ENCODE results near the gene SHROOM1.

The SHROOM1 gene

DNA sequence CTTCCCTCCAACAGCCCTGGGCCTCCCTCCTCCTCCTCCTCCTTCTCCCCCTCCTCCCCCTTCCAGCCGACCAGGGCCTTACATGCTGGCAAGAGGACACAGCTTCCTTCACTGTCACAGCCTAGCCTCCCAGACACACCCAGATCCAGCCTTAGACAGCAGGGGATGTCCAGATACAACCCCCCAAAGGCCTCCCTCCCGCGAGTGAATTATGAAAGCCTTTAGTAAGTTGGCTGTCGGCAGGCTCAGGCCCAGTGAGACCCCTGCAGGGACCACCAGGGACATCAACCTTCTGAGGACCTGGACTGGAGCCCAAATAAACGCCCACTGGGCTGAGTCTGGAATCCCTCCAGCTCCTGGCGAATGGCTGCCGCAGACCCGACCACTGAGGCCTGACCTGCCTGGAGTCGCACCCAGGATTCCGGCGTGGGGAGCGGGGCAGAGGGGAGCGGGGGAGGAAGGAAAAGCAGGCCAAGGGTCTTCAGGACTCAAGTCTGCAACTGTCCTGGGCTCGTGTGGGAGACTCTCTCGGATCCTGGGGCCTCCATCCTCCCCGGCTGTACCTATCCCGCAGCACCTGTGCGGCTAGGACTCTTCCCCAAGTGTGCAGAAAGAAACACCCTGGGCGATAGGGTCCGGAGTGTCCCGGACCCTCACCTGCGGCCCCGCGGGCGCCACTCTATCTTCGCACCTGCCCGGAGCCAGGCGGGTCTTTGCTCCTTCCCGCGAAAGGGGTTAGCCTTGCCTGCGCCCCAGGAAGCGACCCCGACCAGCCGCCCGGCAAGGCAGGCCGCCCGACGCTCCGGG, 54.1 kb downstream of the SHROOM1 start:
- peak; percentile 61 for DNase-seq (ENCODE audit: low read depth)

DNA sequence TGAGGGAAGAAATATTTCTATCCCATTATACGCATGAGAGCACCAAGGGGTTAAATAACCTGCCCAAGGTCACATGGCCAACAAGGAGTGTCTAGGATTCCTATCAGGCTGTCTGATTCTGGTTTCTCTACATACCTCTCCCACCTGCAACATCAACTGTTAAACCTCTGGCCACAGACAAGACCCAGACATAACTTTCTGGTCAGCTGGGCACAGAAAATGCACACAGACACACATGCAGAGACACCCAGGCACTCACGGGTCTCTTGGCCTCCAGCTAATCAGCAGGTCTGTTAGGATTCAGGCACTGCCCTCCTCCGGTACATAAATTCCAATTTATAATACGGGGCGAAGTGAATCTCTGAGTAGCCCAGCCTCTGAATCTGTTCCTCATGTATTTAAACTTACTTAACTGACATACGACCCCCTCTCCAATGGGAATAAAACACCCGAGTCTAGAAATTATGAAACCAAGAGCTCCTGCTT, 54.9 kb downstream of the SHROOM1 start:
- peak; percentile 27 for DNase-seq (ENCODE audit: low read depth)

DNA sequence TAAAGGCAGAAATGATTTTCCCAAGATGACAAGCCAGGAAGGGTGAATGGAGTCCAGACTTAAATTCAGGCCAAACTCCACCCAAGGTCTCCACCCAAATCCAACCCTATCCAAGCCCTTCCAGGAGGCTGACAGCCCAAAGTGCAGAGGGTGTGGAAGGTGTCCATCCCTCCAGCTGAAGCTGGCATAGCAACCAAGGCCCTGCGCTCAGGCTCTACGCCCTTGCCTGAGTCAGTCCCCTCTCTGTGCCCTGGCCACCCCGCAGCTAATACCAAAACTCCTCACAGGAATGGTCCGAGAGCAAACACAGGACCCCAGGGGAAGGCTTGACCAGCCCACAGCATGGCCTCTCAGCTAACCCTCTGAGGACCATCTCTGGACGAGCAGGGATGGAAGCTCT, 55.6 kb downstream of the SHROOM1 start:
- DNase-seq (ENCODE audit: low read depth), result no peak

DNA sequence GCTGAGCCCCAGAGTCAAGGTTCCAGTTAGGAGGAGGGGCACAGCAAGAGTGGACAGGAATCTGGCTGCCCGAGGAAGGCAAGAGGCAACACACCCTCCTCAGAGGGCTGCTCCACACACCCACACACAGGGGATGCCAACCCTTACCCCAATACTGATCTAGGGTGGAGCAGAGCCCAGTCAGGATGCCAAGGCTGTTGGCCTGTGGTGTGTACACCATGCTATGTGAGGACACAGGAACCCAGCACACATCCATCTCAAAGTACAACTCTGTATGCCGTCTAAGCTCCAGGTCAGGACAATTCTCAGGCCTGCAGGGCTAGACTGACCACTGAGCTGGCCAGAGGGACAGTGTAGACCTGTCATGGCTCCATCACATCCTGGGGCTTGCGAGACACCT, 56.0 kb downstream of the SHROOM1 start:
- no peak for DNase-seq (ENCODE audit: low read depth)

DNA sequence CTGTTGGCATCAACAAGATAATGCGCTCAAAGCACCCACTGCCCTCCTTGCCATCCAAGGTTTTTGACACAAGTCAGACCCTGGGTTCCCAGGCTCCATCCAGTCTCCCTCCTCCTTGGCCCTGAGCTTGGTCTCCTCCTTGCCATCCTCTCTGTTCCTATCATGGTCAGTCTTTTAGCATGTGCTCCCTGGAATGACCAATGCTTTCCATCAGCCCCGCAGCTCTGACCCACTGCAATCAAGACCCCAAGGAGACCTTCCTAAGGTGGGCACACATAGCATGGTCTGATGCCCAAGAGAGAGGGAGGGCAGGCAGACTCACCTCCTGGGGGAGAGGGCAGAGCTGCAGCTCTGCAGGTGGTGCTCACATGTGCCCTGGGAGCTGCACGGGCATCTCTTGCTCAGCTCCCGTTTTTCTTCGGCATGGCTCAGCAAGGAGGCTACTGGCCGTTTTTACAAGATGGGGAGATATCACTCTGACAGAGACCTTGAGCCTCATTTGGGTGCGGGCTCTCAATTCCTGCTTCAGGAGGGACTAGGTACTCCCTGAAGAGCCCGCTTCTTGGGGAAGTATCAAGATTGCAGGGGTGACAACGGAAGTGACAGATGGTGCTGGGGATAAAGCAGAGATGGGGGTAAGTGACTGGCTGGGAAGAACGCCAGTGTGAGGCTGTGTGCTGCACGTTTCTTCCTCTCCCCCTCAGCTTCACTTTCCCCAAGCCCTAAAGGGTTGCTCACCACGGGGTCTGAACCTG, 56.7 kb downstream of the SHROOM1 start:
- no peak for DNase-seq (ENCODE audit: low read depth)

DNA sequence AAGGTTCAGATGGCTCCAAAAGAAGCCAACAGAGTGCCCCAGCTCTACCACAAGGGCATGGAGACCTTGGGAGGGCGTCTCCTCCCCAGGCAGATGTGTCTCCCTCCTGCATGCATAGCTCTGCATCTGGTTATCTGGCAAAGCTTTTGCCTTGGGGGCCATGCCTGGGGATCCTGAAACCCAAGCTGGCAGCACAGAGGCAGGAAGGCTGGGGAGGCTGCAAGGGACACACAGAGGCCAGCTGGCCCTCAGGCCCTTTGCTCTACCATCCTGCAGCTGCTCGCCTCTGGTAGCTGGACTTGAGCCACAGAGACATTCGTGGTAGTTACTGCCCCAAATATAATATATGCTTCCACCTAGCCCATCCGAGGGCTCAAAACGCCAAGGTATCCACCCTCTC, 57.3 kb downstream of the SHROOM1 start:
- no peak for DNase-seq (ENCODE audit: low read depth)

DNA sequence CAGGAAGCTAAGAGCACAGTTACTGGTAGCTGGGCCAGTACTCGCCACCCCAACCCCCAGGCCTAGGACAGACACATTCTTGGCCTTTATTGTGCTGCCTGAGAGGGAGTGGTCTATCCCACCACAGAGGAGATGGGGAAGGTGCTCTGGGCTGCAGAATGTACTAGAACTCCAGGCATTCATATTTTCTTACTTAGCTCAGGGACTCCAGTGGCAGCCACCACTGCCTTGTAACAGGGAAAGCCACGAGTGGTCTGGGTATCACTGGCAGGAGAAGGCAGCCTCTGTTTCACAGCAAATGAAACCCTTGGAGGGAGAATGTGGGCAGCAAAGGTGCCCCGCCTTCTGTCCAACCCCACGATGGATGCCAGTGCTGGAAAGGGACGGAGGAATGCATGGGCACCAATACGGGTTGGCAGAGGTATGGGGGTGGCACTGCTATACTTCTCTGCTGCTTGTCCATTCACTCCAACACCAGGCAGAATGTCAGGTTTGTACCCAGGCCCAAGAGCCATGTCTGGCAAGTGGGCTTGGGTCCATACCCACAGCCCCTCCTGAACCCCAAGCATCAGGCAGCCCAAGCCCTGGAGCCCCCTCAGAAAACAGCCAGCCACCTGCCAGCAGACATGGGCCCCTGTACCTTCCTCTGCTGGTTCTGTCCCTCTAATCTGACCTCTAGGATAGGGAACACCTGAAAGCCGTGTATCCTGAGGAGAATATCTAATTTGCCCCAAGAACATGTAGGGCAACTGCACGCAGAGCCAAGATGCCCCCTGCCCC, 58.0 kb downstream of the SHROOM1 start:
- DNase-seq (ENCODE audit: low read depth), result no peak
